SKM-1 treated with dmso at 0.1 percent for 144 hours (cell line): Measurements from ENCODE around the gene DRC3.

Source experiments
- DNase-seq: peaks from one replicate; lab custom pipeline; 2025; ENCODE audit not compliant: unreplicated experiment; lab: John Stamatoyannopoulos, UW

Gene DRC3

DNA sequence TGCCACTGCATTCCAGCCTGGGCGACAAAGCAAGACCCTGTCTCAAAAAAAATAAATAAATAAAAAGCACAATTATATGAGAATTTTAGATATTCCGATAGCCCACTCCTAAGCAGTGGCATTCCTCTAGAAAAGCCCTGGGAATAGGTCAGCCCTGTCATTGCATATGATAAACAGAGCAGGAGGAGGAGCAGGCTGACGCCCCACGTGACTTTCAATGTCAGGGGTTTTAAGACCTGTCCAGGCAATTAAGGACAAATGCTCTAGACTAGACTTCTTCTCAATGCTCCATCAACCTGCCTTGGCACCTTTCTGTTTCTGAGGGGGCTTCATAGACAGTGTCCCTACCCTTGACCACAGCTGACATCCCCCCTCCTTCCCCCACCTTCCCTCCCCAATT, 8.0 kb upstream of the DRC3 start:
- DNase-seq, result no peak

DNA sequence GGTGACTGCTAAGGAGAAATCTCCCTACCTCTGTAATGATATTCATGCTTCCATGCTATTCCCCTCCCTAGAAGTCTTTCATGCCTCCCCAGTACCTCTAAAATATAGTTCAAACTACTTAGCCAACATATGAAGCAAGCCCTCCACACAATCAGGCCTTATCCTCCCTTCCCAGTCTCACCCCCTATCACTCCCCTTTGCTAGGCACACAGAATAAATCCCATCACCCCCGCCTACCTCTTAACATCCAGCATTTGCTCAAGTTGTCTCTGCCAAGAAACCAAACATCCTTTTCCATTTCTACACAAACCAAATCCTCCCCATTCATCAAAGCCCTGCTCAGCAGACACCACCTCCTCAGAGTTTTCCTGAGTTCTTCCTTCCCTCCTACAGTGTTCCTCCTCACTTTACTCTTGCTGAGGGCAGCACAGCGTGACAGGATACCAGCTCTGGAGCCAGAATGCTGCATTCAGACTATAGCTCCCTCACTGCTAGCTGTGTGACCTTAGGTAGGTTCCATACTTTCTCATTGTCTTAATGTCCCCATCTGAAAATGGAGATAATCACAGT, 7.4 kb upstream of the DRC3 start:
- DNase-seq, result no peak

DNA sequence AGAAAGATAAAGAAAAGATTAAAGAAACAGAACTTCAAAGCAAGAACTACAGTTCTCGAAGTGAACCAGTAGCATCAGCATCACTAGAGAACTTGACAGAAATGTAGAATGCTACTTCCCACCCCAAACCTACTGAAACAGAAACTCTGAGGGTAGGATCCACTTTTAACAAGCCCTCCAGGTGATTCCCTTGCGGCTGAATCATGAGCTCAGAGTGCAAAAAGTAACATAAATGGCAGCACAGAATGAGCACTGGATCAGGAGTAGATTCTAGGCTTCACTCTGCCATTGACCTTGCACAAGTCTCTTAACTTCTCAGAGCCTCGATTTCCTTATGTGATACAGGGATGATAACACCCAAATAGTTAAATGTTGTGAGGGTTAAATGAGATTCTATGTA, 6.3 kb upstream of the DRC3 start:
- no peak for DNase-seq

DNA sequence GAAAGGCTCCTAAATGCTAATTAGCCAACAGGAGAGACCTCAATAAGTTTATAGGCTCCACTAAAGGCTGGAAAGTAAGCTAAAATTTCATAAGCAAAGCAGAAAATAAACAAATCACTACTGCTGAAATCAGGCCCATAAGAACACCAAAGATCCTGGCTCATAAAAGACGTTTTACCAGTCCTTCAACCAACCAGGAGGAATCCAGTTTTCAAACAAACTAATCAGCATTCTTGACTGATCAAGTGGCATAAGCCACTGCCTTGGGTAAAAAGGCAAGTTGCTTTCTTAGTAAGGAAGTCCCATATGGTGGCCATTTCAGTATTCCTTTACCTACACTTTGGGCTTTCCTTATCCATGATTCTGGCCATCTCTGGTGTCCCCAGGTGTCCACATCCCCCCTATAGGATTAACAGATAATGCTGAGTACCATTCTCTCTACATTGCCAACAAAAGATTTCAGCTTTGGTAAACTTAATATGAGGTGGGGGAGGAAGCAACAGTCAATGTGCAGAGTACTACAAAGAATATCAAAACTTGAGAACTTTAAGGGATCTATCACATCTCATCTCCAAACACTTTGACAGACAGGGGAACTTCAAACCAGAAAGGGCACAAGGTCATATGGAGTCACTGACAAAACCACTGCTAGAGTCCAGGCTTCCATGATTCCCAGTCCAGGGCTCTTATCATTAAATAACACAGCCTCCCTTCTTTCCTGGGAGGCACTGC, 1.8 kb upstream of the DRC3 start:
- DNase-seq, result no peak

DNA sequence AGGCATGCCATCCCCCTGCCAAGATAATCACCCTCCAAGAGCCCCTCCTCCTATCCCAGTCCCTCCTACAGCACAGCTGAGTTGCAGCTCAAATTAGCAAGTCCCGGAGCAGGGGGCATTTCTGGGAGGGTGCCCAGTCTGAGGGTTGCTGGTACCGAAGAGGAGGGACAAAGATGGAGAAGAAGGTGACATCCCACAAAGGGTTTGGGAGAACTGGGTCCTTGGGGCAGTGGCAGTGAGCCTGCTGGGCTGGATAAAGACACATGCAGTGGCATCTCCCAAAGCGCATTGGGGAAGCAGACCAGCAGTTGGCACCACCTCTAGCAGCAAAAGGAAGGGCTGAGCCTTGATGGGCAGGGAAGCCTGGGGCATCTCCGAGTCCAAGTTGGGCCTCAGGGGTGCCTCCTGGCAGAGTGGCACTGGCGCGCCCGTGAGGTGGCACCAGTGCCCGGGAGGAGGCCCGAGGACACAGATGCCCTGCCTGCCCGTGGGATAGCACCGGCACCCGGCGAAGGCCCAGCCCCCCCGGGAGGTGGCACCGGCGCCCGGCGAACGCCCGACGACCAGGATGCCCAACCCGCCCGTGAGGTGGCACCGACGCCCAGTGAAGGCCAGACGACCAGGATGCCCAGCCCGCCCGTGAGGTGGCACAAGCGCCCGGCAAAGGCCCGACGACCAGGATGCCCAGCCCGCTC, 1.1 kb upstream of the DRC3 start:
- no peak for DNase-seq

DNA sequence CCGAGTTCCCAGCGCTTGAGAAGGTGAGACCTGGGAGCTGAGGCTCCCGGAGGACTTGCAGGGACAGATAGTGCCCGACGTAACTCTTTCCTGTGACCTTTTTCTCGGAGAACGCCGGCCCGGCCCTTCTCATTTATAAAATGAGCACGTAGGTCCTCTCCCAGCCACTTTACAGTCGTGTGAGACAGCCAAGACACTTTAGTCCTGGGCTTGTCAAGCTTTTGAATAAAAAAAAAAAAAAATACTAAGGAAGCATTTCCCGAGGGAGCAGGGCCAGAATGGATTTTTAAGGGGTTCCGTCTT, 241 bp downstream of the DRC3 start:
- no peak for DNase-seq

DNA sequence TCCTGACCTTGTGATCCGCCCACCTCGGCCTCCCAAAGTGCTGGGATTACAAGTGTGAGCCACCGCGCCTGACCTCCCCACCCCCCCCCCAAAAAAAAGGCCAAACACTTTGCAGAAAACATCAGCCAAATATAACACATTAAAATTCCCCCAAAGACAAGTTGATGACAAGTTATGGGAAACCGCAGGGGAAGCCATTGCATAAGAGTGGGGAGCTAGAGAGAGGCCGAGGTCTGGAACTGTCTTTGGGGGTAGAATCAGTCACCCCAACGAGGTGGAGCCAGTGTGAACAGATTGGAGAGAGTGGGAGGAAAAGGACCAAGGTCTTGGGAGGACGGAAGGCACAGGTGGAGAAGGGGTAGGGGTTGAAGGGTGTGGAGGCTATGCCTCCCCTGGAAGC, 2.8 kb downstream of the DRC3 start:
- DNase-seq, result peak; percentile 56

DNA sequence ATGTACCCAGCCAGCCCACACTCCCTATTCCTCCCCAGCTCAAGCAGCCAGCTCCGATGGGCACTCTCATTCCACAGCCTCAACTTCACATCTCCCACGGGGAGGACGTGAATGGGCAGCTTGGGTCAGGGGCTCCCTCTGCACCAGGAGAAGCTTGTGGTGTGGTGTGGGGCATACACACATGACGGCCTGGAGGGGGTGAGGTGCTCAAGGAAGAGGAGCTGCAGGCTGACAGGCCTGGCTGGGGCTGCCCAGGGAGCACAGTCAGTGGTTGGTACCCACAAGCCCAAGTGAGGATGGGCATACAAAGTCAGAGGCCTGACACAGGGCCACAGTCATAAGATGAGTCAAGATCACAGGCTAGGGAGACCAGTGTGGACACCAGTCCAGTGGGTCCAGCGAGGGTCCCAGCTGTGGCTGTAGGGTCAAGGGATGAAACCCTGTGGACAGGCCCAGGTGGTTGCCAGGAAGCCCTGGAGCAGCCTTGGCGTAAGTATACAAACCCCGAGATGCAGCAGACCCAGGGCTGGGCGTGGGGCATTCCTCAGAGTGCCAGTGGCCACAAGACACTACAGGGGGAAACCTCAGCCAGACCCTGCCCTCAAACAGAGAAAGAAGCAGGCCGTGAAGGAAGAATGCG, 4.4 kb downstream of the DRC3 start:
- DNase-seq, result no peak

DNA sequence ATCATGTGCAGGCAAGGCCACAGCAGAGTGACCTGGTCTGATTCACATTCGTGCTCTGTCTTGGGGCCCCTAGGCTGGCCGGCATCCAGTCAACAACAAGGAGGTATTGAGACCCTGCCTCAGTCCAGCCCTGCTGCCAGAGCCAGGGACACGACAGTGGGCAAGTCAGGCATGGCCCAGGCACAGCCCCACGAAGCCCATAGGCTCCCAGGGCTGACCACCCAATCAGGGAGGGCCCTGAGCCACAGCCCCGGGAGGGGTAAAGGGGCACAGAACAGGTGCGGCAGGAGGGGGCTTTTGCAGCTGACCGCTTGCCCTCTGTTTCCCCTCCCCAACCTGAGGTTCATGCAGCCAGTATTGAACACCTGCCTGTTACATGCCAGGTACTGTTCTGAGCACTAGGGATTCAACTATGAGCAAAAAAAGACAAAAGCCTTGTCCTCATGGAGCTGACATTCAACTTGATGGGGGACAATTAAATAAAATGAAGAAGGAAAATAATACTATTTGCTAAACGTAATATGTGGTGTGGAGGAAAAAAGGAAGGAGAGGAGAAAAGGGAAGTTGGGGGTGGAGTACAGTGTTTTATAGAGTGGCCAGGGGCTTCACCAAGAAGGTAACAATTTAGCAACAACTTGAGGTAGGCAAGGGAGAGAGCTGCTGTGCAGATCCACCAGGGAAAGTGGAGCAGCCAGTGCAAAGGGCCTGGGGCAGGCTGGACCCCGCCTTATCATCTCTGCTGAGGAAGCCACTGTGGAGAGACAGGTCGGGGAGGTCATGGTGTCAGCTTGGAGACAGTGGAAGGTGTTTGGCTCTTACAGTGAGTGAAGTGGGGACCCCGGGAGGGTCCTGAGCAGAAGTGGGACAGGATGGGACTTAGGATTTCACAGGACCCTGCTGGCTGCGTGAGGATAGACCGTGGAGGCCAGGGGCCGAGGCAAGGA, 6.1 kb downstream of the DRC3 start:
- peak; percentile 73 for DNase-seq

DNA sequence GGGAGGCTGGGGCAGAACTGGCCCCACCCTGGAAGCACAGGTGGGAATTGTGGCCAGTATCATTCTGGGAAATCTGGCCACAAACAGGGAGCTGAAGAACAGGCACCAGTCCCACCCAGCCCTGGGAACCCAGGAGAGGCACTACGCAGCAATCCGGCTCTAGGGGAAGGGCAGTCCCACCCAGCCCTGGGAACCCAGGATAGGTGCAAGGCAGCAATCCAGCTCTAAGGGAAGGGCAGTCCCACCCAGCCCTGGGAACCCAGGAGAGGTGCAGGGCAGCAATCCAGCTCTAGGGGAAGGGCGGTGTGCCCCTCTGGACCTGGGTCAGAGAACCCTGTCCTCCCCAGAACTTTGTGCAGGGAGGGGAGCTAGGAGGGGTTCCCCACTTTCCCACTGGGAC, 7.1 kb downstream of the DRC3 start:
- no peak for DNase-seq

DNA sequence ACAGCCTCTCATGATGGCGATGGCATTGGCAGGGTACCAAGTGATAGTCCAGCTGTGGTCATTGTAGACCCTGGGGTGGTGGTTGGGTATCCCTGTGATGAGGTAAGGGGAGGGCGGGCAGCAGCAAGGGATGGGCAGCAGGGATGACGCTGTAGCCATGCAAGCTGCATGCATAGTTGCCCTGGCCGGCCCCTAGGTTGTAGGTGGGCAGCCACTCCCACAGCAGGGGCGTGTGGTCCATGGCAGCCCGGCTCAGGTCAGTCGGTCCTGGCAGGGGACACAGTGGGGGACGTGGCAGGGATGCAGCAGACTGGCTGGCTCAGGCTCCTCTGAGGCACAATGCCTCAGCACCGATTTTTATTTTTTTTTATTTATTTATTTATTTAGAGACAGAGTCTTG, 8.7 kb downstream of the DRC3 start:
- DNase-seq, result no peak

DNA sequence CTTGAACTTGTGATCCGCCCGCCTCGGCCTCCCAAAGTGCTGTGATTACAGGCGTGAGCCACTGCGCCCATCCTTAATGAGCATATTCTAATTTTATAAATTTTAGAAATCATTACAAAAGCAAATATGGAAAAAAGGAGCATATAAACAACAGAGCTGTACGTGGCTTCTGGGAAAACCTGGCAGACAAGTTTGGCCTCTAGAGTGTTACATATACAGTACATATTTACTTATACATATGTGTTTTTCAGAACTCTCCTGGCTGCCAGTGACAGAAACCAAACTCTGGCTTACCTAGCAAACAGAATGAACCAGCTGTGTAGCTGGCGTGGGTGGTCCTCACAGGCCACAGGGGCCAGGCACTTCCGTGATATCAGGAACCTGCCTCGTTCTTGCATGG, 10.1 kb downstream of the DRC3 start:
- DNase-seq, result no peak

DNA sequence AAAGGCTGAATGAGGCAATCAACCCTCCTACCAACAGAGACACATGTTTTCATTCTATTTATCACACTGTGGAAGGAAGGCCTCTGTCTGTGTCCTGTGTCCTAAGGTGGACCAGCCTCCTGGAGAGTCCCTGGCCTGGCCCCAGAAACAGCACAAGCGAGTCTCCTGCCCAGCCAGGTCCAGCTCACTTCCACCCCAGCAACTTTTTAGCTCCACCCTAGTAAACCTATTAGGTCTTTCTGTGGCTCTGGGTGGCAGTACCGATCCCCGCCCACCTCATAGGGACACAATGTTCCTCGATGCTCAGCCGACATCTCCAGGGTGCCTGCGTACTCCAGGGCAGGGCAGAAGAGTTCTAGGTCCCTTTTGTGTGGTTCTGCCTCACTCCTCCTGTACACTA, 10.7 kb downstream of the DRC3 start:
- DNase-seq, result no peak

DNA sequence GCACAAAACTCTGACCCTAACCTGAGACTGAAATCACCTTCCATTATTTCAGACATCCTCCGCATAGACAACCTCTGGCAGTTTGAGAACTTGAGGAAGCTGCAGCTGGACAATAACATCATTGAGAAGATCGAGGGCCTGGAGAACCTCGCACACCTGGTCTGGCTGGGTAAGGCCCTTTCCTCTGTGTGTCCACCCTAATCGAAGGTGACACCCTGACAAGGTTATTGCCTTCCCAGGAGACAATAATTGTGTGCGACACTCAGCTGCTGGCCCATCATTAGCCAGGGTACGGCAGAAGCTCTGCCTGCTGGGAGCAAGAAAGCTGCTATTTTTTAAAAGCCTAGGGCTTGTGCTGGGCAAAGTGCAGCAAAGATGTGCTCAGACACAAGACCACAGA, 11.1 kb downstream of the DRC3 start:
- no peak for DNase-seq

DNA sequence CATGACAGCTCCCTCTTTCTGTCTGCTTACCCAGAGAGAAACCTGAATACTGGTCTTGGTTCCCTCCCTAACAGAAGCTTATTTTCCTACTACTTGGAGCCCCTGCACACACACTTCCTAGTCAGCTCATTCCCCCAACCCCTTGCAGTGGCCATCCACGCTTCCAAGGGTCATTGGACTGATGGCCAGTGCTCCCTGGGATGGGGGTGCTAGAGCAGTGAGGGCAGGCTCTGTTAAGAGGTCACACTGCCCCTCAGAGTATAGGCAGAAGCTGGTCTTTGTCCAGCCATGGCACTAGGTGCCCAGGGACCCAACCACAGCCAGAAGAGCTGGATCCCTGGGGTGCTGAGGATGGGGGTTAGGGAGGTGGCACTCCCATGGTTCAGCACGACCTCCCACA, 12.5 kb downstream of the DRC3 start:
- DNase-seq, result no peak

DNA sequence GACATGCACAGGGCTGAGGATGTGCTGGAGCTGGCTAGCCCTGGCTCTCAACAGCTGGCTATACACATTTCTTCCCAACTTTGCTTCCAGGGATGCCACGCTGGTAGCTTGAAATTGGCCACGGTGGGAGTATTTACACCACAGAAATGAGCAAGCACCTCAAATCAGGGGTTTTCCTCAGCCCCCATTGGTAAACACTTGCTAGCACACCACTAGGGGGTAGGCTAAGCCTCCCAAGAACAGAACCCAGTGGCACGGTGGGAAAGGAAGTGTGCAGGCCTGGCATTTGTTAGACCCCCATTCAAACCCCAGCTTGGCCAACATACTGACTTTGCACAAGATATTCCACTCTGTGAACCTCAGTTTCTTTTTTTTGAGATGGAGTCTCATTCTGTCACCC, 12.9 kb downstream of the DRC3 start:
- DNase-seq, result no peak

DNA sequence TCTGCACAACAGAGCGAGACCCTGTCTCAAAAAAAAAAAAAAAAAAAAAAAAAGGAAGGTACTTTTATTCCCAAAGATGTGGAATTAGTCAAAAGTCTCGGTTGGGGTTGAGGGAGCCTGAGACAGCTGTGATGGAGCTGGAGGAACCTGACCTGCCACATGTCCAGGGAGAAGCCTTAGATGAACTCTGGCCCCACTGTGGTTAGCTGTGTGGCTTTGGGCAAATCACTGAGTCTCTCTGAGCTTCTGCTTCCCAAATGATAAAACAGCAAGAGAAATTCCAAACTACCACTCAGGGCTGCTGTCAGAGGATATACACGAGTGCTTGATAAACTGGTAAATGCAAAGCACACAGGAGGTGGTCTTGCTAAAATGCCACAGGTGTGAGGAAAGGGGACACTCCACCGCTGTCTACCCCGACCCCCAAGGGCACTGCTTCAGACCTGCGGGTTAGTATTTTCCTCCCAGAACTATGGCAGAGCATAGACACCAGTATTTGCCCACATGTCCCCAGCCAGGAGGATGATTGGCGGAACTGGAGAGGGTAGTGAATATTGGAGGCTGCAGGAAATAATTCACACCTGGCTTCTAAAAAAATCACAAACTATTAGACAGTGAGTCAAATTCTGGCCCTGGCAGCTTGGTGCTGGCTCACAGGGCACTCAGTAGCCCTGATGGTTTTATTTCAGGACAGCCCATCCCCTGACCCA, 14.7 kb downstream of the DRC3 start:
- no peak for DNase-seq

DNA sequence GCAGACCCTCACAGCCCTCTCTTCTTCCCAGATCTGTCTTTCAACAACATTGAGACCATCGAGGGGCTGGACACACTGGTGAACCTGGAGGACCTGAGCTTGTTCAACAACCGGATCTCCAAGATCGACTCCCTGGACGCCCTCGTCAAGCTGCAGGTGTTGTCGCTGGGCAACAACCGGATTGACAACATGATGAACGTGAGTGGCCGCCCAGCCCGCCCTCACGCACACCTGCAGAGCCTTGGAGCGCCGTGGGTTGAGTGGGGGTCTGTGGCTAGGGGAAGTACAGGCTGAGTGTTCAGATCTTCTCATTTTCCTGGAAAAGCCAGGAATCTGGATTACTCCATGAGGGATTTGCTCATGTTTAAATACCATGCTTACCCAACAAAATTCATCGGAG, 15.2 kb downstream of the DRC3 start:
- no peak for DNase-seq

DNA sequence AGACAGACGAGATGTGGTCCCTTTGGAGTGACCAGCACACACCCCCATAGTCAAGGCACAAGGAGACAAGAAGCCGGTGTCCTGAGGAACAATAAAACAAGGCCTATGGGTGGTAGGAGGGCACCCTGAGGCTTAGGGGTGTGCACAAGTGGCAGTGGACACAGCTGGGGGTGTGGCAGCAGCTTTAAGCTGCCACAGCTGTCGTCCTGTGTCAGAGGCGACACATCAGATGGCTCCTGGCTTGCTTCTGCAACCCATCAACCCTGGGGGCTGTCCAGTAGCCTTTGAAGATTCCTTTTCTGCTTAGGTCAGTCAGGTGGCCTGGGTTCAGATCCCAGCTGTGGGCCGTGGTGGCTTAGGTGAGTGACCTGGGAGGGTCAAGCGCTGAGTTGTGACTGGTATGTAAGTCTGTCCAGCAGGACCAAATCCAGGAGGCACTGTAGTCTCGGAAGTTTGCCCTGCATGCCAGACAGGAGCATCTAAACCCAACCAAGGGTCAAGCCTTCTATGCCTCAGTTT, 15.8 kb downstream of the DRC3 start:
- DNase-seq, result no peak

DNA sequence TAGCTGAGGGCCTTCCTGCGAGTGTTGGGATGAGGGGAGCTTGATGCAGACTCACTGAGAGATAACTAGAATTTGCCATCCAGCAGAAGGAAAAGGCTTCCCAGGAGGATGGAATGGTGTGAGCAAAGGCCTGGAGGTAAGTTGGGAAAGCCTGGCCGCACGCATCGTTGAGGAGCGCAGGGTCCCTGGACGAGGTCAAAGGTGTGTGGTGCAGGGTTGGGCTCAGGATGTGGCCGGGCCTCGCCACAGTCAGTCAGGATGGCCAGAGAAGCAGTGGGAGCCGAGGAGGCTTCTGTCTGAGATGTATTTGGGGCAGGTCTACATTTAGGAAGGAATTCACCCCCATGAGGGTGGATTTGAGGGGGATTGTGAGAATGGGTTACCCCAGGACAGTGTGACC, 16.4 kb downstream of the DRC3 start:
- DNase-seq, result no peak
